Measurements from ENCODE around the gene DNAJC8.

DNAJC8 gene

GRCh38 chr1:28162151-28162550 lies 70.7 kb downstream of the DNAJC8 start:
- no peak for DNase-seq (ENCODE audit: extremely low spot score)
- CTCF ChIA-PET: no interaction called here
- no peak for TF ChIP-seq NFRKB (IDR thresholded peaks at IDR 0.05)
- TF ChIP-seq HDGF (IDR thresholded peaks at IDR 0.05; ENCODE audit: borderline replicate concordance): no peak
- TF ChIP-seq ZNF384 (IDR thresholded peaks at IDR 0.05): no peak
- TF ChIP-seq ELF4 (IDR thresholded peaks at IDR 0.05): no peak
- no peak for TF ChIP-seq ARNT (IDR thresholded peaks at IDR 0.05)
- no peak for TF ChIP-seq TARDBP (IDR thresholded peaks at IDR 0.05)
- TF ChIP-seq SP1 (IDR thresholded peaks at IDR 0.05): no peak
- TF ChIP-seq CTBP1 (IDR thresholded peaks at IDR 0.05; ENCODE audit: borderline replicate concordance): no peak
- TF ChIP-seq BHLHE40 (IDR thresholded peaks at IDR 0.05; ENCODE audit: borderline replicate concordance): no peak
- POLR2A ChIA-PET: no interaction called here

GRCh38 chr1:28161751-28162150 lies 71.1 kb downstream of the DNAJC8 start:
- TF ChIP-seq TARDBP (IDR thresholded peaks at IDR 0.05) (no peak), ZNF384 (IDR thresholded peaks at IDR 0.05) (no peak), HDGF (IDR thresholded peaks at IDR 0.05; ENCODE audit: borderline replicate concordance) (no peak)
- no peak for DNase-seq (ENCODE audit: extremely low spot score)
- ChIA-PET CTCF (no interaction called here), POLR2A (no interaction called here)

- DNase-seq (ENCODE audit: extremely low spot score): no peak
- TF ChIP-seq HDGF (IDR thresholded peaks at IDR 0.05; ENCODE audit: borderline replicate concordance) (no peak), SUZ12 (IDR thresholded peaks at IDR 0.05) (no peak), ARNT (IDR thresholded peaks at IDR 0.05) (no peak), TARDBP (IDR thresholded peaks at IDR 0.05) (no peak), FOXK2 (IDR thresholded peaks at IDR 0.05) (no peak), SP1 (IDR thresholded peaks at IDR 0.05) (no peak), ZNF384 (IDR thresholded peaks at IDR 0.05) (no peak), LEF1 (IDR thresholded peaks at IDR 0.05; ENCODE audit: borderline replicate concordance) (no peak), L3MBTL2 (conservative IDR thresholded peaks at IDR 0.05) (no peak), PKNOX1 (IDR thresholded peaks at IDR 0.05) (no peak), ELF4 (IDR thresholded peaks at IDR 0.05) (no peak), BHLHE40 (IDR thresholded peaks at IDR 0.05; ENCODE audit: borderline replicate concordance) (no peak)
- POLR2A ChIA-PET: interaction anchor here (0.5 kb wide), 1 partner anchor 10 kb away, joined by 3 read pairs; no protein-coding TSS in a partner anchor
- CTCF ChIA-PET: no interaction called here
Observed at GRCh38 chr1:28160782-28161266, 72.0 kb downstream of the DNAJC8 start.

GRCh38 chr1:28159680-28160079 lies 73.1 kb downstream of the DNAJC8 start:
- no peak for DNase-seq (ENCODE audit: extremely low spot score)
- CTCF ChIA-PET: no interaction called here
- no peak for TF ChIP-seq FOXA1 (IDR thresholded peaks at IDR 0.05)
- no peak for TF ChIP-seq LEF1 (IDR thresholded peaks at IDR 0.05; ENCODE audit: borderline replicate concordance)
- TF ChIP-seq CTBP1 (IDR thresholded peaks at IDR 0.05; ENCODE audit: borderline replicate concordance): no peak
- TF ChIP-seq L3MBTL2 (conservative IDR thresholded peaks at IDR 0.05): no peak
- TF ChIP-seq ARNT (IDR thresholded peaks at IDR 0.05): no peak
- no peak for TF ChIP-seq ELF4 (IDR thresholded peaks at IDR 0.05)
- no peak for TF ChIP-seq PKNOX1 (IDR thresholded peaks at IDR 0.05)
- no peak for TF ChIP-seq HDGF (IDR thresholded peaks at IDR 0.05; ENCODE audit: borderline replicate concordance)
- no peak for TF ChIP-seq FOXK2 (IDR thresholded peaks at IDR 0.05)
- no peak for TF ChIP-seq FOXM1 (IDR thresholded peaks at IDR 0.05; ENCODE audit: borderline replicate concordance)
- no peak for TF ChIP-seq BHLHE40 (IDR thresholded peaks at IDR 0.05; ENCODE audit: borderline replicate concordance)
- TF ChIP-seq ZNF384 (IDR thresholded peaks at IDR 0.05): no peak
- TF ChIP-seq NFRKB (IDR thresholded peaks at IDR 0.05): no peak
- TF ChIP-seq SP1 (IDR thresholded peaks at IDR 0.05): no peak
- no peak for TF ChIP-seq SUZ12 (IDR thresholded peaks at IDR 0.05)
- TF ChIP-seq TARDBP (IDR thresholded peaks at IDR 0.05): no peak
- POLR2A ChIA-PET: no interaction called here

- ChIA-PET POLR2A (no interaction called here), CTCF (interaction anchor here (0.7 kb wide), 1 partner anchor 193 kb away, joined by 7 read pairs; no protein-coding TSS in a partner anchor)
- TF ChIP-seq FOXM1 (IDR thresholded peaks at IDR 0.05; ENCODE audit: borderline replicate concordance): no peak
- no peak for TF ChIP-seq ARNT (IDR thresholded peaks at IDR 0.05)
- no peak for TF ChIP-seq ELF4 (IDR thresholded peaks at IDR 0.05)
- no peak for TF ChIP-seq SUZ12 (IDR thresholded peaks at IDR 0.05)
- TF ChIP-seq NFRKB (IDR thresholded peaks at IDR 0.05): no peak
- TF ChIP-seq L3MBTL2 (conservative IDR thresholded peaks at IDR 0.05): no peak
- no peak for TF ChIP-seq SP1 (IDR thresholded peaks at IDR 0.05)
- no peak for TF ChIP-seq FOXA1 (IDR thresholded peaks at IDR 0.05)
- TF ChIP-seq LEF1 (IDR thresholded peaks at IDR 0.05; ENCODE audit: borderline replicate concordance): no peak
- no peak for TF ChIP-seq PKNOX1 (IDR thresholded peaks at IDR 0.05)
- no peak for DNase-seq (ENCODE audit: extremely low spot score)
Observed at GRCh38 chr1:28159243-28159642, 73.6 kb downstream of the DNAJC8 start.

- DNase-seq (ENCODE audit: extremely low spot score): no peak
- POLR2A ChIA-PET: no interaction called here
- CTCF ChIA-PET: no interaction called here
- TF ChIP-seq L3MBTL2 (conservative IDR thresholded peaks at IDR 0.05): no peak
- TF ChIP-seq BHLHE40 (IDR thresholded peaks at IDR 0.05; ENCODE audit: borderline replicate concordance): no peak
- TF ChIP-seq FOXK2 (IDR thresholded peaks at IDR 0.05): no peak
- no peak for TF ChIP-seq PKNOX1 (IDR thresholded peaks at IDR 0.05)
- no peak for TF ChIP-seq NFRKB (IDR thresholded peaks at IDR 0.05)
- no peak for TF ChIP-seq FOXA1 (IDR thresholded peaks at IDR 0.05)
- no peak for TF ChIP-seq CTBP1 (IDR thresholded peaks at IDR 0.05; ENCODE audit: borderline replicate concordance)
- no peak for TF ChIP-seq SP1 (IDR thresholded peaks at IDR 0.05)
- no peak for TF ChIP-seq HDGF (IDR thresholded peaks at IDR 0.05; ENCODE audit: borderline replicate concordance)
- no peak for TF ChIP-seq LEF1 (IDR thresholded peaks at IDR 0.05; ENCODE audit: borderline replicate concordance)
- no peak for TF ChIP-seq ZNF384 (IDR thresholded peaks at IDR 0.05)
- TF ChIP-seq SUZ12 (IDR thresholded peaks at IDR 0.05): no peak
Observed at GRCh38 chr1:28157894-28158293, 74.9 kb downstream of the DNAJC8 start.
